Activated T-cell treated with anti-CD3 and anti-CD28 coated beads, Interleukin-2, amount 50 U/mL, for 24 hours (primary cell): ENCODE measurements around the gene PPP1R14D.
"Not testable (repeated sequence)": the region's sequence is repeated elsewhere in the genome, so short reads cannot be mapped to it uniquely, and the experiment has no call there.

Experiments used
- DNase-seq: peaks from one replicate; pipeline ENCODE4 v3.0.0-alpha.2; 2020
- H3K27ac Mint-ChIP-seq: 2 replicates; pipeline ENCODE4 v1.8.0; 2020; ENCODE audit warnings: mild to moderate bottlenecking, mixed read lengths
- H3K27me3 Mint-ChIP-seq: 2 replicates; pipeline ENCODE4 v1.8.0; 2020; ENCODE audit warnings: mixed read lengths
- H3K36me3 Mint-ChIP-seq: 2 replicates; pipeline ENCODE4 v1.8.0; 2020; ENCODE audit warnings: low read depth, mixed read lengths
- H3K4me1 Mint-ChIP-seq: 2 replicates; pipeline ENCODE4 v1.8.0; 2020; ENCODE audit warnings: low read depth, mixed read lengths
- H3K4me3 Mint-ChIP-seq: 2 replicates; pipeline ENCODE4 v1.8.0; 2020; ENCODE audit warnings: mild to moderate bottlenecking, moderate library complexity, mixed read lengths
- H3K9me3 Mint-ChIP-seq: 2 replicates; pipeline ENCODE4 v1.8.0; 2020; ENCODE audit warnings: mixed read lengths

PPP1R14D gene

GRCh38 chr15:40828447-40829036, at the start of gene PPP1R14D:
TSS of gene PPP1R14D (minus strand) at chr15:40828708. CDS start at chr15:40828641, 67 bp downstream.
- Mint-ChIP-seq H3K27ac (no peak within 1 kb of the TSS), H3K9me3 (no peaks in the 10 kb centered on the region), H3K4me1 (no peaks in the 10 kb centered on the region), H3K27me3 (no peaks in the 10 kb centered on the region), H3K4me3 (no peak within 1 kb of the TSS), H3K36me3 (no peaks in the 10 kb centered on the region)
- DNase-seq: no peak

- H3K4me3 Mint-ChIP-seq: no peak overlapping the region
- DNase-seq: no peak
- no peaks in the 10 kb centered on the region for H3K9me3 Mint-ChIP-seq
- H3K27ac Mint-ChIP-seq: no peak overlapping the region
- no peaks in the 10 kb centered on the region for H3K36me3 Mint-ChIP-seq
- peaks cover 21% of the 10 kb centered on the region for H3K4me1 Mint-ChIP-seq
- peaks cover 10% of the 10 kb centered on the region for H3K27me3 Mint-ChIP-seq
These were observed 49.2 kb upstream of the PPP1R14D start for GRCh38 chr15:40877694-40878093.

GRCh38 chr15:40875991-40876730, 47.7 kb upstream of the PPP1R14D start:
- no peaks in the 10 kb centered on the region for H3K9me3 Mint-ChIP-seq
- H3K27me3 Mint-ChIP-seq: peaks cover 13% of the 10 kb centered on the region
- H3K36me3 Mint-ChIP-seq: no peaks in the 10 kb centered on the region
- no peak overlapping the region for H3K27ac Mint-ChIP-seq
- no peak for DNase-seq
- H3K4me1 Mint-ChIP-seq: peaks cover 36% of the 10 kb centered on the region
- no peak overlapping the region for H3K4me3 Mint-ChIP-seq

DNA sequence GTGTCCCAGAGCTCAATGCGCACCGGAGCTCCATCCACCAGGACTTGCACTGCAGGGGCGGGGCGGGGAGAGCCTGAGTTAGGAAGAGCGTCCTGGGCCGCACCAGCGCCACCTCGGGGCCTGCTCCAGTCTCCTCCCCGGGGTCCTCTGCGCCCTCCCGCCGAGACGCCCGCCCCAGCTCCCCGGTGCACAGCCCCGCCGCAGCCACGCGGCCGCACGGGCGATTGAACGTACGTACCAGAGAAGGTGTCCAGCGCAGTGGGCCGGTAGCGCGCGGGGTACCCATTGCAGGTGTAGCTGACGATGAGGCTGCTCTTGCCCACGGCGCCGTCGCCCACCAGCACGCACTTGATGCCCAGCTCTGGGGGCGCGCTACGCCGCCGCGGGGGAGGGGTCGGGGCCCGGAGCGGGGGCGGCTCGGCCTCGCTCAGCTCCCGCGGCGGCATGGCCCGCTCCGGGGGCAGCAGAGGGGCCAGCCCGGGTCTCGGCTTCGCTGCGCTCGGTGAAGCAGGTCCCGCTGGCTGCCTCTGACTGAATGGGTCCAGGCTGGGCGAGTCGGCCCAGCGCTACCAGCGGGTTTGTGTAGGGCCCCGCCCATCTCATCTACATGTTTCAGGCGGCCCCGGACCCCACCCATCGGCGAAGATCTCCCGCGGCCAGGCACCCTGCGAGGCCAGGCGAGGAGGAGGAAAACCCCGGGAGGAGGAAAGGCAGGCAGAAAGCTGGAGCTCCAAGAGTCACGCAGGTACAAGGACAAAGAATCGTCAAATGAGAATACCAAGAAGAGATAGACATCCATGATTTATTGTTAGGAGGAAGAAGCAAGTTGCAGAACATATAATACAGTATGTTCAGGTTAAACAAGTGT, 45.4 kb upstream of the PPP1R14D start, which contains the start of gene RHOV:
Gene RHOV, minus strand, starts transcription at position 541 of the 868 bp plus-strand sequence. Its CDS starts 95 bp downstream, at position 446.
- no peaks in the 10 kb centered on the region for H3K9me3 Mint-ChIP-seq
- peaks cover 13% of the 10 kb centered on the region for H3K27me3 Mint-ChIP-seq
- peaks cover 30% of the 10 kb centered on the region for H3K4me1 Mint-ChIP-seq
- DNase-seq: peak; percentile 72
- no peaks in the 10 kb centered on the region for H3K36me3 Mint-ChIP-seq
- peak within 1 kb of the TSS; percentile 73 for H3K4me3 Mint-ChIP-seq
- H3K27ac Mint-ChIP-seq: no peak within 1 kb of the TSS

- no peak for DNase-seq
- Mint-ChIP-seq H3K27me3 (peaks cover 13% of the 10 kb centered on the region), H3K4me1 (peaks cover 26% of the 10 kb centered on the region), H3K36me3 (no peaks in the 10 kb centered on the region), H3K9me3 (no peaks in the 10 kb centered on the region), H3K27ac (no peak overlapping the region), H3K4me3 (peak overlapping the region; percentile 73)
These were observed 44.5 kb upstream of the PPP1R14D start for GRCh38 chr15:40872791-40873693.

- peak; percentile 40 for DNase-seq
- Mint-ChIP-seq H3K36me3 (no peaks in the 10 kb centered on the region), H3K27me3 (peaks cover 13% of the 10 kb centered on the region), H3K4me3 (no peak overlapping the region), H3K9me3 (no peaks in the 10 kb centered on the region), H3K4me1 (peaks cover 24% of the 10 kb centered on the region), H3K27ac (no peak overlapping the region)
These were observed 43.5 kb upstream of the PPP1R14D start for GRCh38 chr15:40871749-40872617.

GRCh38 chr15:40870716-40871115, 42.2 kb upstream of the PPP1R14D start:
- H3K27ac Mint-ChIP-seq: no peak overlapping the region
- no peaks in the 10 kb centered on the region for H3K9me3 Mint-ChIP-seq
- no peak for DNase-seq
- H3K36me3 Mint-ChIP-seq: no peaks in the 10 kb centered on the region
- no peak overlapping the region for H3K4me3 Mint-ChIP-seq
- H3K4me1 Mint-ChIP-seq: peaks cover 24% of the 10 kb centered on the region
- H3K27me3 Mint-ChIP-seq: peaks cover 10% of the 10 kb centered on the region

GRCh38 chr15:40869686-40870085, 41.2 kb upstream of the PPP1R14D start:
- no peaks in the 10 kb centered on the region for H3K36me3 Mint-ChIP-seq
- peaks cover 24% of the 10 kb centered on the region for H3K4me1 Mint-ChIP-seq
- no peak overlapping the region for H3K4me3 Mint-ChIP-seq
- no peak overlapping the region for H3K27ac Mint-ChIP-seq
- no peaks in the 10 kb centered on the region for H3K9me3 Mint-ChIP-seq
- peaks cover 9% of the 10 kb centered on the region for H3K27me3 Mint-ChIP-seq
- DNase-seq: no peak

GRCh38 chr15:40867199-40867598, 38.7 kb upstream of the PPP1R14D start:
- Mint-ChIP-seq H3K36me3 (no peaks in the 10 kb centered on the region), H3K9me3 (no peaks in the 10 kb centered on the region), H3K4me1 (peaks cover 10% of the 10 kb centered on the region), H3K27ac (no peak overlapping the region), H3K4me3 (no peak overlapping the region), H3K27me3 (no peaks in the 10 kb centered on the region)
- no peak for DNase-seq

DNA sequence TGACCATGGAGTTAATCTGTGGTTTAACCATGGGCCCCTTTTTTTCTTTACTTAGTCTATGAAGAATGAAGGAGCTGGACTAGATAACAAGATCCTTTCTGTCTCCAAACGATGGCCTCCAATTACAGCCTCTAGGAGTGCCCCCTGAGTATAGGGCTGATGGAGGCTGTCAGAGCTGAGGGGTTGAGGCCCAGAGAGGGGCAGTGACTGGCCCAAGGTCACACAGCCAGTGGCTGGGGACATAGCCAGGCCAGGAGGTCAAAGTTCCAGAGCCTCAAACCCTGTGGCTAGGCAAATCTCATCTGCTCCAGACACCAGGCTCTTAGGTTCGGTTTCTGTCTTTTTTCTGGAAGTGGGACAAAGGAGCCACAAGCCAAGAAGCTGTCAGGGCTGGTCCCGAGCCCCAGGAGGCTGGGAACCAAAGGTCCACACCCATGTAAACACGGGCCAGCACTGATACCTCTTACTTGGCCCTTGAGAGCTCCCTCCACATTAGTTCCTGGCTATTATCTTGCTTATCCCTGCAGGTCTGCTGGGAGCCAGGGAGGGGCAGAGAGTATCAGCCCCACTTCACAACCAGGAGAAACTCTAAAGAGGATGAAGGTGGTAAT, 35.3 kb upstream of the PPP1R14D start:
- Mint-ChIP-seq H3K9me3 (no peaks in the 10 kb centered on the region), H3K36me3 (no peaks in the 10 kb centered on the region)

GRCh38 chr15:40861147-40861546, 32.6 kb upstream of the PPP1R14D start:
- not testable (repeated sequence) for H3K4me3 Mint-ChIP-seq, H3K9me3 Mint-ChIP-seq, H3K36me3 Mint-ChIP-seq, H3K27ac Mint-ChIP-seq, DNase-seq, H3K27me3 Mint-ChIP-seq
- peaks cover 16% of the 10 kb centered on the region for H3K4me1 Mint-ChIP-seq

More for the DNA sequence above, 35.3 kb upstream of the PPP1R14D start:
- DNase-seq: no peak
- Mint-ChIP-seq H3K4me1 (peaks cover 7% of the 10 kb centered on the region), H3K4me3 (no peak overlapping the region), H3K27me3 (no peaks in the 10 kb centered on the region), H3K27ac (no peak overlapping the region)

GRCh38 chr15:40859206-40859851, 30.8 kb upstream of the PPP1R14D start:
- Mint-ChIP-seq H3K27me3 (no peaks in the 10 kb centered on the region), H3K36me3 (peaks cover 2% of the 10 kb centered on the region), H3K4me1 (peaks cover 16% of the 10 kb centered on the region), H3K9me3 (no peaks in the 10 kb centered on the region), H3K4me3 (no peak overlapping the region), H3K27ac (no peak overlapping the region)
- peak; percentile 85 for DNase-seq
